ENCODE results near the gene KCNC1.

GRCh38 chr11:17738151-17738973 lies 3.8 kb downstream of the KCNC1 start:
- TF ChIP-seq TBP (CRISPR knock-in tag; IDR thresholded peaks at IDR 0.05) (no peak), ZNF878 (CRISPR knock-in tag; IDR thresholded peaks at IDR 0.05) (no peak), IKZF4 (CRISPR knock-in tag; IDR thresholded peaks at IDR 0.05; ENCODE audit: borderline replicate concordance, low read depth, not compliant biosample characterization) (no peak), ZFX (CRISPR knock-in tag; IDR thresholded peaks at IDR 0.05; ENCODE audit: low read depth) (no peak), CTCF (CRISPR knock-in tag; IDR thresholded peaks at IDR 0.05) (no peak), ZNF782 (CRISPR knock-in tag; IDR thresholded peaks at IDR 0.05; ENCODE audit: borderline replicate concordance) (no peak), ZBTB7A (CRISPR knock-in tag; IDR thresholded peaks at IDR 0.05) (no peak), SKI (IDR thresholded peaks at IDR 0.05; ENCODE audit: partially characterized antibody) (no peak), ZNF274 (CRISPR knock-in tag; IDR thresholded peaks at IDR 0.05) (no peak)
- TF ChIP-seq, protein P1, sequence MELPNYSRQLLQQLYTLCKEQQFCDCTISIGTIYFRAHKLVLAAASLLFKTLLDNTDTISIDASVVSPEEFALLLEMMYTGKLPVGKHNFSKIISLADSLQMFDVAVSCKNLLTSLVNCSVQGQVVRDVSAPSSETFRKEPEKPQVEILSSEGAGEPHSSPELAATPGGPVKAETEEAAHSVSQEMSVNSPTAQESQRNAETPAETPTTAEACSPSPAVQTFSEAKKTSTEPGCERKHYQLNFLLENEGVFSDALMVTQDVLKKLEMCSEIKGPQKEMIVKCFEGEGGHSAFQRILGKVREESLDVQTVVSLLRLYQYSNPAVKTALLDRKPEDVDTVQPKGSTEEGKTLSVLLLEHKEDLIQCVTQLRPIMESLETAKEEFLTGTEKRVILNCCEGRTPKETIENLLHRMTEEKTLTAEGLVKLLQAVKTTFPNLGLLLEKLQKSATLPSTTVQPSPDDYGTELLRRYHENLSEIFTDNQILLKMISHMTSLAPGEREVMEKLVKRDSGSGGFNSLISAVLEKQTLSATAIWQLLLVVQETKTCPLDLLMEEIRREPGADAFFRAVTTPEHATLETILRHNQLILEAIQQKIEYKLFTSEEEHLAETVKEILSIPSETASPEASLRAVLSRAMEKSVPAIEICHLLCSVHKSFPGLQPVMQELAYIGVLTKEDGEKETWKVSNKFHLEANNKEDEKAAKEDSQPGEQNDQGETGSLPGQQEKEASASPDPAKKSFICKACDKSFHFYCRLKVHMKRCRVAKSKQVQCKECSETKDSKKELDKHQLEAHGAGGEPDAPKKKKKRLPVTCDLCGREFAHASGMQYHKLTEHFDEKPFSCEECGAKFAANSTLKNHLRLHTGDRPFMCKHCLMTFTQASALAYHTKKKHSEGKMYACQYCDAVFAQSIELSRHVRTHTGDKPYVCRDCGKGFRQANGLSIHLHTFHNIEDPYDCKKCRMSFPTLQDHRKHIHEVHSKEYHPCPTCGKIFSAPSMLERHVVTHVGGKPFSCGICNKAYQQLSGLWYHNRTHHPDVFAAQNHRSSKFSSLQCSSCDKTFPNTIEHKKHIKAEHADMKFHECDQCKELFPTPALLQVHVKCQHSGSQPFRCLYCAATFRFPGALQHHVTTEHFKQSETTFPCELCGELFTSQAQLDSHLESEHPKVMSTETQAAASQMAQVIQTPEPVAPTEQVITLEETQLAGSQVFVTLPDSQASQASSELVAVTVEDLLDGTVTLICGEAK (IDR thresholded peaks at IDR 0.05): no peak
- TF ChIP-seq, protein P1 (CRISPR knock-in tag; IDR thresholded peaks at IDR 0.05): no peak

Measured in HepG2 (cell line).